SIG-M5 (cell line): ENCODE data around the gene EVC.
"Not testable (repeated sequence)": the region's sequence is repeated elsewhere in the genome, so short reads cannot be mapped to it uniquely, and the experiment has no call there.

Source experiments
- DNase-seq: peaks from one replicate; lab custom pipeline; 2025; lab: John Stamatoyannopoulos, UW

Gene EVC

GRCh38 chr4:5708449-5709206 is 2.4 kb upstream of the EVC start, which contains the start of gene EVC2:
TSS of gene EVC2 (minus strand) at chr4:5708559. CDS start at chr4:5708513, 46 bp downstream.
- DNase-seq = no peak

GRCh38 chr4:5709207-5709575 is 1.8 kb upstream of the EVC start:
- DNase-seq = no peak

GRCh38 chr4:5710065-5710960 is 688 bp upstream of the EVC start:
- DNase-seq = no peak

GRCh38 chr4:5711479-5712184 is 631 bp downstream of the EVC start:
- DNase-seq = no peak

GRCh38 chr4:5712517-5712916 is 1.5 kb downstream of the EVC start:
- no peak for DNase-seq

- no peak for DNase-seq
These were observed 1.9 kb downstream of the EVC start for GRCh38 chr4:5712931-5713330.

GRCh38 chr4:5713861-5714260 is 2.9 kb downstream of the EVC start:
- no peak for DNase-seq

GRCh38 chr4:5715357-5715756 is 4.4 kb downstream of the EVC start:
- no peak for DNase-seq

- no peak for DNase-seq
These were observed 5.4 kb downstream of the EVC start for GRCh38 chr4:5716391-5716790.

GRCh38 chr4:5717449-5718158 is 6.6 kb downstream of the EVC start:
- DNase-seq = no peak

GRCh38 chr4:5718411-5718810 is 7.4 kb downstream of the EVC start:
- no peak for DNase-seq

GRCh38 chr4:5719350-5720055 is 8.5 kb downstream of the EVC start:
- no peak for DNase-seq

GRCh38 chr4:5720157-5720850 is 9.3 kb downstream of the EVC start:
- no peak for DNase-seq

- no peak for DNase-seq
These were observed 10.0 kb downstream of the EVC start for GRCh38 chr4:5720980-5721379.

- no peak for DNase-seq
These were observed 10.9 kb downstream of the EVC start for GRCh38 chr4:5721923-5722322.

GRCh38 chr4:5722328-5722727 is 11.3 kb downstream of the EVC start:
- DNase-seq = no peak

GRCh38 chr4:5724377-5724776 is 13.4 kb downstream of the EVC start:
- DNase-seq = no peak

- not testable (repeated sequence) for DNase-seq
These were observed 17.4 kb downstream of the EVC start for GRCh38 chr4:5728412-5728811.

- no peak for DNase-seq
These were observed 19.4 kb downstream of the EVC start for GRCh38 chr4:5730436-5730835.
